Hepatocyte (in vitro differentiated cells): ENCODE data around the gene ZC3H8. TPM values are rescaled to one million over a fixed set of nuclear protein-coding genes. Genes with fewer than 3 reads are reported as not detected.

Source experiments
- DNase-seq: peaks from one replicate; pipeline ENCODE4 v3.0.0-alpha.2; 2016; ENCODE audit warnings: low spot score
- H2AFZ ChIP-seq: fragments of 200-600 bp; sonication (generic); 2 replicates; pipeline ENCODE4 v1.6.0; 2016; ENCODE audit warnings: antibody characterized with exemption, mild to moderate bottlenecking
- H3K27ac ChIP-seq: fragments of 200-600 bp; sonication (generic); 2 replicates; pipeline ENCODE4 v1.5.1; 2016; ENCODE audit warnings: mild to moderate bottlenecking
- H3K27me3 ChIP-seq: fragments of 200-600 bp; sonication (generic); 2 replicates; pipeline ENCODE4 v1.6.1; 2016
- H3K36me3 ChIP-seq: fragments of 200-600 bp; sonication (generic); replicated peaks from 2 replicates; pipeline ENCODE4 v1.5.1; 2016; ENCODE audit warnings: low read depth; ENCODE audit not compliant: insufficient read depth
- H3K4me1 ChIP-seq: fragments of 200-600 bp; sonication (generic); 2 replicates; pipeline ENCODE4 v1.5.1; 2016; ENCODE audit warnings: mild to moderate bottlenecking, moderate library complexity; ENCODE audit not compliant: insufficient read depth
- H3K4me2 ChIP-seq: fragments of 200-600 bp; sonication (generic); 2 replicates; pipeline ENCODE4 v1.6.0; 2016
- H3K4me3 ChIP-seq: fragments of 200-600 bp; sonication (generic); 2 replicates; pipeline ENCODE4 v1.5.1; 2016; ENCODE audit warnings: mild to moderate bottlenecking
- H3K79me2 ChIP-seq: fragments of 200-600 bp; sonication (generic); 2 replicates; pipeline ENCODE4 v1.6.0; 2017; ENCODE audit warnings: mild to moderate bottlenecking
- H3K9me2 ChIP-seq: fragments of 200-600 bp; sonication (generic); replicated peaks from 2 replicates; pipeline ENCODE4 v1.6.0; 2017; ENCODE audit warnings: mild to moderate bottlenecking; ENCODE audit not compliant: insufficient read depth
- H3K9me3 ChIP-seq: fragments of 200-600 bp; sonication (generic); 2 replicates; pipeline ENCODE4 v1.5.1; 2016; ENCODE audit warnings: low read depth, mild to moderate bottlenecking
- H4K20me1 ChIP-seq: fragments of 200-600 bp; sonication (generic); 2 replicates; pipeline ENCODE4 v1.6.0; 2016; ENCODE audit warnings: mild to moderate bottlenecking; ENCODE audit not compliant: insufficient read depth, poor library complexity, severe bottlenecking
- EZH2 ChIP-seq: fragments of 200-600 bp; sonication (generic); IDR thresholded peaks from 2 replicates; pipeline ENCODE4 v1.6.1; 2016; ENCODE audit warnings: antibody characterized with exemption, mild to moderate bottlenecking, borderline replicate concordance
- EZH2phosphoT487 ChIP-seq: fragments of 200-600 bp; sonication (generic); IDR thresholded peaks from one replicate; pipeline ENCODE4 v1.6.1; 2018; ENCODE audit warnings: antibody characterized with exemption, mild to moderate bottlenecking, low read depth, moderate library complexity; ENCODE audit not compliant: unreplicated experiment, severe bottlenecking
- WGBS: methylation state at CpG from one replicate; pipeline ENCODE4 v1.1.6; 2016; ENCODE audit warnings: low lambda C conversion rate; ENCODE audit errors: missing lambda C conversion rate; 5-methylcytosine and 5-hydroxymethylcytosine counted together
- polyA plus RNA-seq: library from polyadenylated mRNA; unstranded; fragments of >200 nt; fragmentation: Nextera tagmentation; extraction: Ambion mirVana; gene quantifications from 2 replicates; pipeline ENCODE4 v1.2.1, GENCODE V29; 2016
- total RNA-seq: library from RNA; depleted of rRNA; stranded (reverse); fragments of >200 nt; gene quantifications from 2 replicates; pipeline ENCODE4 v1.2.3, GENCODE V29; 2014
- TF ChIP-seq, protein P1 (sequence below): fragments of 200-600 bp; sonication (generic); IDR thresholded peaks from 2 replicates; pipeline ENCODE4 v1.5.1; 2016; ENCODE audit warnings: antibody characterized with exemption, mild to moderate bottlenecking; ENCODE audit not compliant: poor library complexity

ZC3H8 gene
- total and polyA plus RNA-seq, 2 experiments from 2014 or later = 13.6 to 17.5 TPM

DNA sequence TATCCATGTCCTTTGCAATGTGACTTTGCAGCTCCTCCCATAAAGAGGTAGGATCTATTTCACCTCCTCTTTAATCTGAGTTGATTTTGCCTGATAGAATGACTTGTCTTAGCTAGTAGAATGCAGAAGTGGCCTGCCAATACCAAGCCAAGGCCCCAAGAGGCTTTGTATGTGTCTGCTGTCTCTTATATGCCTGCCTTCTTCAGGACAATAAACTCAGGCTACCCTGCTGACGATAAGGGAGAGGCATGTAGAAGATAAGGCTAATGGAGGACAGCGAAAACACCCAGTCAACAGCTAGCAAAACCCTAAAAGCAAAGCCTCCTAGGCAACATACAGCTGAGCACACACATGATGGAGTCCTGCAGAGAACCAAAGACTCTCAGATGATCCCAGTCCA is 1.8 kb upstream of the ZC3H8 start:
- no peak for TF ChIP-seq EZH2phosphoT487
- TF ChIP-seq, protein P1, sequence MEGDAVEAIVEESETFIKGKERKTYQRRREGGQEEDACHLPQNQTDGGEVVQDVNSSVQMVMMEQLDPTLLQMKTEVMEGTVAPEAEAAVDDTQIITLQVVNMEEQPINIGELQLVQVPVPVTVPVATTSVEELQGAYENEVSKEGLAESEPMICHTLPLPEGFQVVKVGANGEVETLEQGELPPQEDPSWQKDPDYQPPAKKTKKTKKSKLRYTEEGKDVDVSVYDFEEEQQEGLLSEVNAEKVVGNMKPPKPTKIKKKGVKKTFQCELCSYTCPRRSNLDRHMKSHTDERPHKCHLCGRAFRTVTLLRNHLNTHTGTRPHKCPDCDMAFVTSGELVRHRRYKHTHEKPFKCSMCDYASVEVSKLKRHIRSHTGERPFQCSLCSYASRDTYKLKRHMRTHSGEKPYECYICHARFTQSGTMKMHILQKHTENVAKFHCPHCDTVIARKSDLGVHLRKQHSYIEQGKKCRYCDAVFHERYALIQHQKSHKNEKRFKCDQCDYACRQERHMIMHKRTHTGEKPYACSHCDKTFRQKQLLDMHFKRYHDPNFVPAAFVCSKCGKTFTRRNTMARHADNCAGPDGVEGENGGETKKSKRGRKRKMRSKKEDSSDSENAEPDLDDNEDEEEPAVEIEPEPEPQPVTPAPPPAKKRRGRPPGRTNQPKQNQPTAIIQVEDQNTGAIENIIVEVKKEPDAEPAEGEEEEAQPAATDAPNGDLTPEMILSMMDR = no peak
- no peak for TF ChIP-seq EZH2
- Histone ChIP-seq H3K9me2 (no peaks in the 10 kb centered on the region), H3K4me3 (no peak overlapping the region), H4K20me1 (no peaks in the 10 kb centered on the region), H3K79me2 (peaks cover 13% of the 10 kb centered on the region), H3K27me3 (no peaks in the 10 kb centered on the region), H3K9me3 (no peaks in the 10 kb centered on the region), H3K36me3 (no peaks in the 10 kb centered on the region), H2AFZ (no peak overlapping the region), H3K4me1 (peaks cover 7% of the 10 kb centered on the region), H3K27ac (no peak overlapping the region), H3K4me2 (no peak overlapping the region)
- DNase-seq = no peak
- 56% methylated on average over 2 of the region's 2 CpGs for WGBS

DNA sequence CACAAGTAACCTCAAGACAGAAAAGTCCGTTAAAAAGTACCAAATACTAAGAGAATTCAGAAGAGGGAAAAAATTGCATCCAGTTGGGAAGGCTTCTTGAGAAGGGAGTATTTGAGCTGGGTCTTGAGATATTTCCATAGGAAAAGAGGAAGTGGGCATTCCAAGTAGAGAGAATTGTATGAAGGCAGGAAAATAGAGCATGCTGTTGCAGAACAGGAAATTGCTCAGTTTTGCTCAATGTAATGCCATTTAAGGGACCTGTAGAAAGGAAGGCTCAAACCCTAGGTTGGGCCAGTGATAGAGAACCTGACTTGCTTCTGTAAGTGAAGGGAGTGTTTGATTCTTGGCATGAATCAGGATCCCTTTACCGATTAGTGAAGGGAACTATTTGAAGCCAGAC is 1.0 kb upstream of the ZC3H8 start:
- no peak for TF ChIP-seq EZH2
- TF ChIP-seq EZH2phosphoT487 = no peak
- Histone ChIP-seq H3K36me3 (no peaks in the 10 kb centered on the region), H3K9me3 (no peaks in the 10 kb centered on the region), H3K79me2 (peaks cover 16% of the 10 kb centered on the region), H4K20me1 (no peaks in the 10 kb centered on the region), H2AFZ (no peak overlapping the region), H3K4me2 (no peak overlapping the region), H3K27ac (no peak overlapping the region), H3K4me3 (no peak overlapping the region), H3K9me2 (no peaks in the 10 kb centered on the region), H3K27me3 (no peaks in the 10 kb centered on the region), H3K4me1 (peaks cover 7% of the 10 kb centered on the region)
- no peak for DNase-seq
- 95% methylated on average over 2 of the region's 2 CpGs for WGBS

DNA sequence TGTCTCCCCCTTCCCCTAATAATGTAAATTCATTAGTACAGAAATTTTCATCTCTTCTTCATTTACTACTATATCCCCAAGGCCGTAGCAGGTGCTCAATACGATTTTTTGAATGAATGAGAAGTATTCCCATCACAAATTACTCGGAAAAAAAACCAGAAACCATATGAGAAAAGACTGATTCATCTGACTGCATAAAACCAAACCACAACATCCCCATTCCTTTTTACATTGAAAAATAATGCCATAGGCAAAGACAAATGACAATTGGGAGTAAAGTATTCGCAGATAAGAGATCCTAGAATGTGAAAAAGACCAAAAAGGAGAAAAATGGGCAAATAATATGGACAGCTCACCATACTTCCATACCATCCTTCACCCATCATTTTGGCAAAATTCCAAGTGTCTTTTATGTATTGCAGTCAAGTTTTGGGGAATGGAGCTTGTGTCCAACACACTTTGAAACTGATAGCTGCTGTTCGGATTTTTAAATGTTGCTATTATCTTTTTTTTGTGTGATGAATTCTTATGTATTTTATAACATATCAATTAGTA is 1.5 kb downstream of the ZC3H8 start:
- H3K36me3 ChIP-seq = no peaks in the 10 kb centered on the region
- no peaks in the 10 kb centered on the region for H4K20me1 ChIP-seq
- H3K27ac ChIP-seq = no peak overlapping the region
- no peak for DNase-seq
- TF ChIP-seq EZH2 = no peak
- TF ChIP-seq, protein P1 = no peak
- no peak for TF ChIP-seq EZH2phosphoT487
- no peak overlapping the region for H2AFZ ChIP-seq
- peaks cover 7% of the 10 kb centered on the region for H3K4me1 ChIP-seq
- no peak overlapping the region for H3K4me3 ChIP-seq
- no peaks in the 10 kb centered on the region for H3K9me3 ChIP-seq
- peak overlapping the region; percentile 75 for H3K4me2 ChIP-seq
- H3K79me2 ChIP-seq = peaks cover 16% of the 10 kb centered on the region
- H3K9me2 ChIP-seq = no peaks in the 10 kb centered on the region
- no peaks in the 10 kb centered on the region for H3K27me3 ChIP-seq
- 97% methylated on average over 5 of the region's 5 CpGs for WGBS

DNA sequence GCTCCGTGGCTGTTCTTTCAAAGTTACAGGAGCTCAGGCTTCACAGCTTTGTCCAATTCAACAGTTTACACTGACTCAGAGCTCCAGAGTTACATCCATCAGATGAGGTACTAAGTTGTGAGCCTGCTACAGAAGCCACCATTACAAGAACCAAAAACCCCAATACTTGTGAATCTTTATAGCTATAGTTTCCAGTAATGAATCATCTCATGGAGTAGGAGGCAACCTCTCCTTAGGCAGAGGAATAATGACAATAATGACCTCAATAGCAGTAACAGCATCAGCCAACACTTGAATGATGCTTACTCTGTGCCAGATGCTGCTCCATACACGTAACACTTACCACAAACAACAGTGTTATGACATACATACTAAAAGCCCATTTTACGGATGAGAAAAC is 3.6 kb downstream of the ZC3H8 start:
- H3K36me3 ChIP-seq = no peaks in the 10 kb centered on the region
- H3K4me1 ChIP-seq = peaks cover 7% of the 10 kb centered on the region
- no peaks in the 10 kb centered on the region for H3K9me3 ChIP-seq
- H3K27ac ChIP-seq = no peak overlapping the region
- no peaks in the 10 kb centered on the region for H4K20me1 ChIP-seq
- H3K79me2 ChIP-seq = peaks cover 16% of the 10 kb centered on the region
- no peak overlapping the region for H3K4me3 ChIP-seq
- H3K27me3 ChIP-seq = no peaks in the 10 kb centered on the region
- no peak for DNase-seq
- no peak for TF ChIP-seq EZH2phosphoT487
- no peak overlapping the region for H3K4me2 ChIP-seq
- WGBS = 94% methylated on average over 3 of the region's 3 CpGs
- no peaks in the 10 kb centered on the region for H3K9me2 ChIP-seq
- no peak overlapping the region for H2AFZ ChIP-seq
